NOMO-1 (cell line): ENCODE results near the gene HSH2D.
A peak's percentile ranks its signal among the peaks of the same experiment; 100 is the strongest.

Source experiments
- DNase-seq, 2 experiments: peaks; one replicate each; lab custom pipeline; 2025; ENCODE audit not compliant: unreplicated experiment in 2 of 2; lab: John Stamatoyannopoulos, UW

HSH2D gene

GRCh38 chr19:16119075-16119857, 24.2 kb upstream of the HSH2D start:
- DNase-seq = peak; percentile 51 to 84

DNA sequence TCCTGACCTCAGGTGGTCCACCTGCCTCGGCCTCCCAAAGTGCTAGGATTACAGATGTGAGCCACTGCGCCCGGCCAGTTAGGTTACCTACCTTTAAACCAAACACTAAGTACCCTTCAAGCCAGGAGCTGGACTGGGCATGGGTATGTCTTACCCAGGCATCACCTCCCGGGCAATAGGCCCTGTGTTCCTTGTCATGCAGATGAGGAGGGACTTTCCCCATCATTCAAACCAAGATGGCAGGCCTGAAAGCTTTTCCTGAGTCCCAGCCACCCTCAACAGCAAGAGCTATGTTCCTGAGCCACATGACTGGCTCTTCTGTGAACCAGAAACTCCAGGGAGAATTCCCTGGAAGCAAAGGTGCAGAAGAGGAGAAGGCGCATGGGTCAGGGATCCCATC, 22.3 kb upstream of the HSH2D start:
- no peak for DNase-seq

GRCh38 chr19:16121967-16122366, 21.5 kb upstream of the HSH2D start:
- DNase-seq = no peak

- DNase-seq = no peak
Measured at GRCh38 chr19:16124953-16125352, 18.5 kb upstream of the HSH2D start.

DNA sequence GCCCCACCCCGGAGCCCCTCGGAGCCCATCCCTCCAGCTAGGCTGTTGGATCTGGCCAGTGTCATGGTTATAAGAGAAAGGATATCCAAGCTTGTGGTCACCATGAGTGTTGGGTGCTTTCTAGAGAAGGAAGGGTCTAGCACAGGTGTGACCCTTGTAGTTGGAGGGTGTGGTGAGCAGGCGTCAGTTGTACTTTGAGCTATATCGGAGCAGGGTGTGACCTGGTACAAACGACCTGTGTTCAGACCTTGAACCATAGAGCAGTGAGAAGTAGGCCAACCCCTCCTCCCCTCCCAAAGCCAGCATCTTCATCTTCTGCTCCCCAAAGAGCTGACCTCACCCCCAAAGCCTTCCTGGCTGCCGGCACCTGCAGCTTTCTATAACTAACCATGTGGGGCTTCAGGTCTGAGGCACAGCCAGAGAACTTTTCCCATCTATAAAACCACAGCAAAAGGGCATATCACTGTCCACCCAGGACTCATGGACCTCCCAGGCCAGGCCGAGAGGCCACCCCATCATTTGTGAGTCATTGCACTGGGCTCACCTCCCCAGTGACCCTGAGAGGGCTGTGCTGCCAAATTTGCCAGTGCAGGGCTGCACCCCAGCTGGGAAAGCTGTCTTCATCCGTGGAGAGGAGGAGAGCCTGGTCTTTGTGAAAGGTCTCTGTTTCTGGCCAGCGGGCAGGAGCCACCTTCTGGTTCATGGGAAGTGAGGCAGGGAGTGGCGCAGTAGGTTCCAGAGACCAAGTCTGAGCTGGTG, 17.6 kb upstream of the HSH2D start:
- DNase-seq = no peak

DNA sequence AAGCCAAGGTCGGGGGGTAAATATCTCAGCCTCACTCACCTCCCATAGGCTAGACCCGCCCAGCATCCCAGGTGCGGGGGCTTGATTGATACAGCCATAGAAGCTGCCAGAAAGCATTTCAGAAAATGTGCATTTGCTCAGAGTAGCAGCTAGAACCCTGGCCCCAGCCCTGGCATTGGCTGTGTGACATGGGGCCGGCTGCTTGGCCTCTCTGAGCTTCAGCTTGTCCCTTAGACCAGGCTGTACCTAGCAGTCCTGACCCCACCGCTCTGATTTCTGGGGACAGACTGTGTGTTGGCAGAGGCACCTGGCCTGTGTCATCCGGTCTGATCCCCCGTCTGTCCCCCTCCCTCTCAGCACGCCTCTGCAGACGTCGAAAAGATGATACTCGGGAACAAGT, 16.4 kb upstream of the HSH2D start:
- DNase-seq = no peak

DNA sequence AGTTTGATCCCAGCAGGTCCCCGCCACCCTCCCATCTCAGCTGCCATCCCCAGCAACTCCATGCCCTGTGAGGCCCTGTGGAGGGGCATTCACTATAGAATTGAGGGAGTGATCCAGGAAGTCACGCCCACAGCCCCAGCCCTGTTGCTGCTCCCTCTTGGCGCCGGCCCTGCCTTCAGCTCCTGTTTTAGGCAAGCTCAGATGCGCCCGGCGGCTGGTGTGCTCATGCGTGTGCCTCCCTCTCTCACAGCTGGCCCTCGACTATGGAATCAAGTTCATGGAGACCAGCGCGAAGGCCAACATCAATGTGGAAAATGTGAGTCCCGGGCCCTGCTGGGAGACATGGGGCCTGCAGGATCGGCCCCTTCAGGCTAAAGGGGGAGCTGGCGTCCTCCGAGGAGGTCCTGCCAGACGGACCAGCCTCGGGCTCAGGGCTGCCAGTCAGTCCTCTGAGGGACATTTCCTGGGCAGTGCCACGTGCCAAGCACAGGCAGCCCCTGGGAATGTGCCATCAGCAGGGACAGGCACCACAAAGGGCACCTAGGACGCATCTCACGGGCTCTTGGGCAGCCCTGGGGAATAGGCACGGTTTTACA, 15.6 kb upstream of the HSH2D start:
- no peak for DNase-seq

DNA sequence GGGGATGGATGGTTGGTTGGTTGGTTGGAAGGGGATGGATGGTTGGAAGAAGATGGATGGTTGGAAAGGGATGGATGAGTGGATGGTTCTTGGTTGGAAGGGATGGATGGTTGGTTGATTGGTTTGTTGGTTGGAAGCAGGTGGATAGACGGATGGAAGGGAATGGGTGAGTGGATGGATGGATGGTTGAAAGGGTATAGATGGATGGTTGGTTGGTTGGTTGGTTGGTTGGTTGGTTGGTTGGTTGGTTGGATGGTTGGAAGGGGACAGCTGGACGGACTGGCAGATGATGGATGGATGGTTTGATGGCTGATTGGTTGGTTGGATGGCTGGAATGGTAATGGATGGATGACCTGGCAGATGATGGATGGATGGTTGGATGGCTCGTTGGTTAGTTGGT, 11.8 kb upstream of the HSH2D start:
- DNase-seq = no peak

DNA sequence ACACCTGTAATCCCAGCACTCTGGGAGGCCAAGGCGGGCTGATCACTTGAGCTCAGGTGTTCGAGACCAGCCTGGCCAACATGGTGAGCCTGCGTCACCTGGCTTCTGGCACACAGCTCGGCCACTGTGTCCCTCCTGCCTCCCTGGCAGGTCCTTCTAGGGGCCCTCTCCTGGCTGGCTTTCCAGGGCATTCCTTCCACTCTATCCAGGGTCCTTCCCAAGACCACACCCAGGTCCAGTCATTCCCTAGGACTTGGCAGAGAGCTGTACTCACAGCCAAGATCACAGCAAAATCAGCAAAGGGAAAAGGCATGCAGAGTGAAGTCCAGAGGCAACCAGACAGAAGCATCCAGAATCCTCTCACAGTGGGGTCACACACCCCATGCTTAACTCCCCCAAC, 9.7 kb upstream of the HSH2D start:
- no peak for DNase-seq

DNA sequence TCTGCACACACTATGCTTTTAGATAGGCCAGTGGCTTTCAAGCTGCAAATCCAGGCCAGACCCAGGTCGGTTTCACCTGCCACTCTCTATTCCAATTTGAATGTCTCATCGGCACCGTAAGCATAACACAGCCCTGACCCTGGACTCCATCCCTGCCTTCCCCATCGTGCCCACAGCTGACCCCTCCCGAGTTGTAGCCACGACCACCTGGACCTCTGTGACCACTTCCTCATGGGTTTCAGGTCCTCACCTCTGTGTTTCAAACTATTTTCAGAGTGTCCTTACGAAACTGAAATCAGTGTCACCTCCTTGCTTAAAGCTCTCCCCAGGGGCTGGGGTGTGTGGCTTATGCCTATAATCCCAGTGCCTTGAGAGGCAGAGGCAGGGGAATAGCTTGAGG, 9.0 kb upstream of the HSH2D start:
- DNase-seq = no peak

DNA sequence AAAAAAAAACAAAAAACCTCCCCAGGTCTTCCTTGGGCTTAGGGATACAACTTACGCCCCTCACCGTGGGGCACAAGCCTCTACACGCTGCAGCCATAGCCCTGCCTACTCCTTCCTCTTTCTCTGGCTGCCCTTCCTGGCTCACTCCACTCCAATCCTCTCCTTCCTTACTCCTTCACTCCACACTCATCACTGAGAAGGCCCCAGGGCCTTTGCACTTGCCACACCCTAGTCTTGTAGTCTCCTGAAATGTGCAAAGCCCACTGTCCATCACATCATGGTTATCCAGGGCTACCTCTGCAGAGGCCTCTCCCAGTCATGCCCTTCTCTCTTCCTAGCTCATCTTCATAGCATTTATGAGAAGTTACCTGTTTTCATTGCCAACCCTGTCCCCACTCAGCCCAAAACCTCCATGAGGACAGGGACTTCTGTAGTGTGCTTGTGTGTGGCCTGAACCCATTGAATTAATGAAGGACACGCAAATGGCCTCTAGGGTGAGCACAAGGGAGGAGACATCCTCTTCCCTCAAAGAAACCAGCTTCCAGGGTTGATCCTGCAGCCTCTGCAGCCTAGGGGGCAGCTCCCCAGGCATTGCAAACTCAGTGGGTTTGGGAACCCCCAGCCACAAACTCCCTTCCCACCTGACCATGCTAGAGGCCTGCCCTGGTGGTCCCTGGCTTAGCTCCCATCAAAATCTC, 7.9 kb upstream of the HSH2D start:
- no peak for DNase-seq

- DNase-seq = no peak
Measured at GRCh38 chr19:16136185-16136999, 7.1 kb upstream of the HSH2D start.

GRCh38 chr19:16139752-16140151, 3.7 kb upstream of the HSH2D start:
- peak; percentile 79 to 81 for DNase-seq

DNA sequence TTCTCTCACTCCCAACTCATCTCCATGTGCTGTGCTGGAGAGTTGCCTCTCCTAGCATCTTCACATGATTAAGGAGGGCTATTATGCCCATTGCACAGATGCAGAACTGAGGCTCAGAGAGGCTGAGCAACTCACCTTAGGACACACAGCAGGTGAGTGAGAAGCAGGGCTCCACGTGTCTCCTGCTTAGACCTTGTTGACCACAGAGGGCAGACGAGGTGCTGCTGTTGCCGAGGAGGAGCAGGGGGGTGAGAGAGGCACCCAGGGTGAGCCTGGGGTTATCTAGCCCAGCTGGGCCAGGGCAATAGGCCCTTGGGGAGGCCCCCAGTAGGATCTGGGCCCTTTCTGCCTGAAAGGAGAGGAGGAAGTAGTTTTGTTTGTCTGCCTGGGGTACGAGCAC, 2.4 kb upstream of the HSH2D start:
- peak; percentile 42 to 46 for DNase-seq

DNA sequence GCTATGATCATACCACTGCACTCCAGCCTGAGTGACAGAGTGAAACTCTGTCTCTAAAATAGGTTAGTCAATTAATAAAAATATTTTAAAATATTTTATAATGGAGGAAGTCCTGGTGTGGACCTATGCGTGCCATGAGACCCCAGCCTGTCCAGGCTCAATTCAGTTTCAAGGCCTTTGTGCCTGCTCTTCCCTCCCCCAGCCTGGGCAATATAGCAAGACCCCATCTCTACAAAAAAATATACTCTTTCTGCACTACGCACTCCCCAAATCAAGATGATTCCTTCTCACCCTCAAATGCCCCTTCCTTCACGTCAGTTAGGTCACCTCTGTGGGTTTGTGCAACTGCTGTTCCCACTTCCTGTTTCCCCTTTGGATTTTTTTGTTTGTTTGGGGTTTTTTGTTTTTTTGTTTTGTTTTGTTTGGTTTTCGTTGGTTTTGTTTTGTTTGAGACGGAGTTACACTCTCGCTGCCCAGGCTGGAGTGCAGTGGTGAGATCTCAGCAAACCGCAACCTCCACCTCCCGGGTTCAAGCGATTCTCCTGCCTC, 1.4 kb upstream of the HSH2D start:
- DNase-seq = peak; percentile 18 to 41

DNA sequence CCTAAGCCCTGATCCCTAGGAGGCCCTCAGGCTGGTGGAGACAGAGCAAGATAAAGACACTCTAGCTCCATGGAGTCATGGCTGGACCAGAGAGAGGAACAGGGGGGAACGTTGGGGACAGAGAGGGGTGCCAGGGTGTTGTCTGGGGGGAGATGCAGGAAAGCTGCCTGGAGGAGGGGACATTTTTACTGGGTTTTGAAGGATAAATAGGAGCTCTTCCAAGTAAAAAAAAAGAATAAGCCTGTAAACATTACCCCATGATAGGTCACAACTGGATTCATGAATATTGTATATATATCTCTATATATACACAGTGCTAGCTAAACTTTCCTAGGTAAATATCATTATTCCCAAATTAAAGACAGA, 714 bp downstream of the HSH2D start:
- no peak for DNase-seq

GRCh38 chr19:16146112-16146511, 2.6 kb downstream of the HSH2D start:
- DNase-seq = no peak

GRCh38 chr19:16148443-16149229, 5.2 kb downstream of the HSH2D start:
- no peak for DNase-seq

GRCh38 chr19:16153582-16154336, 10.3 kb downstream of the HSH2D start:
- DNase-seq = no peak
